Activated CD4-positive, alpha-beta T cell treated with anti-CD3 and anti-CD28 coated beads, Interleukin-2, amount 10 ng/mL, durations not matched to agents 24 days and 14 days (primary cell): ENCODE data around the gene CITED2. TPM values are rescaled to one million over a fixed set of nuclear protein-coding genes. Genes with fewer than 3 reads are reported as not detected.

ENCODE experiments used
- DNase-seq: peaks from one replicate; pipeline ENCODE4 v3.0.0; 2022
- H3K27ac Mint-ChIP-seq: one replicate; pipeline ENCODE4 v1.8.0; 2022; ENCODE audit warnings: mild to moderate bottlenecking, mixed read lengths
- H3K27me3 Mint-ChIP-seq: one replicate; pipeline ENCODE4 v1.8.0; 2022; ENCODE audit warnings: mixed read lengths
- H3K36me3 Mint-ChIP-seq: one replicate; pipeline ENCODE4 v1.8.0; 2022; ENCODE audit warnings: low read depth, mild to moderate bottlenecking, mixed read lengths
- H3K4me1 Mint-ChIP-seq: one replicate; pipeline ENCODE4 v1.8.0; 2021; ENCODE audit warnings: mixed read lengths
- H3K4me3 Mint-ChIP-seq: one replicate; pipeline ENCODE4 v1.8.0; 2022; ENCODE audit warnings: mild to moderate bottlenecking, moderate library complexity, mixed read lengths
- H3K9me3 Mint-ChIP-seq: one replicate; pipeline ENCODE4 v1.8.0; 2021; ENCODE audit warnings: mixed read lengths
- intact Hi-C: fragments of 100-400 bp; cut with micrococcal nuclease; formaldehyde crosslinking; loops from one replicate; pipeline ENCODE4 v1.15.1; 2023
- total RNA-seq: library from RNA; stranded (reverse); gene quantifications from 2 replicates; pipeline ENCODE4 v1.2.3, GENCODE V29; 2022

Gene CITED2
- total RNA-seq, 1 donor from 2014 or later = 49.0 TPM

DNA sequence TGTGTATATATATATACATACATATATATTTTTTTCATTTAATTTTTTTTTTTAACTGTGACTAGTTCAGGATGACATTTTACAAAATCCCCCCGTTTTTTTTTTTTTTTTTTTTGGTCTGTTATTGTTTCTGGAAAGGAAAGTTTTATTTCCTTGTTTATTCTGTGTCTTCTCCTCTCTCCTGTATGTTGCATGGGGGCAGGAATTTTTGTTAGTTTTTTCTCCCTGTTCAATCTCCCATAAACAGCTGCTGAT is 50.2 kb downstream of the CITED2 start:
- Mint-ChIP-seq H3K9me3 (peaks cover 19% of the 10 kb centered on the region), H3K27me3 (no peaks in the 10 kb centered on the region), H3K4me1 (peaks cover 21% of the 10 kb centered on the region), H3K36me3 (peaks cover 10% of the 10 kb centered on the region), H3K4me3 (peak overlapping the region; percentile 83), H3K27ac (peak overlapping the region; percentile 99)
- intact Hi-C loops = loop anchor here (1.0 to 5.0 kb wide), 4 partner anchors 38 to 199 kb away; no protein-coding TSS in a partner anchor
- no peak for DNase-seq

DNA sequence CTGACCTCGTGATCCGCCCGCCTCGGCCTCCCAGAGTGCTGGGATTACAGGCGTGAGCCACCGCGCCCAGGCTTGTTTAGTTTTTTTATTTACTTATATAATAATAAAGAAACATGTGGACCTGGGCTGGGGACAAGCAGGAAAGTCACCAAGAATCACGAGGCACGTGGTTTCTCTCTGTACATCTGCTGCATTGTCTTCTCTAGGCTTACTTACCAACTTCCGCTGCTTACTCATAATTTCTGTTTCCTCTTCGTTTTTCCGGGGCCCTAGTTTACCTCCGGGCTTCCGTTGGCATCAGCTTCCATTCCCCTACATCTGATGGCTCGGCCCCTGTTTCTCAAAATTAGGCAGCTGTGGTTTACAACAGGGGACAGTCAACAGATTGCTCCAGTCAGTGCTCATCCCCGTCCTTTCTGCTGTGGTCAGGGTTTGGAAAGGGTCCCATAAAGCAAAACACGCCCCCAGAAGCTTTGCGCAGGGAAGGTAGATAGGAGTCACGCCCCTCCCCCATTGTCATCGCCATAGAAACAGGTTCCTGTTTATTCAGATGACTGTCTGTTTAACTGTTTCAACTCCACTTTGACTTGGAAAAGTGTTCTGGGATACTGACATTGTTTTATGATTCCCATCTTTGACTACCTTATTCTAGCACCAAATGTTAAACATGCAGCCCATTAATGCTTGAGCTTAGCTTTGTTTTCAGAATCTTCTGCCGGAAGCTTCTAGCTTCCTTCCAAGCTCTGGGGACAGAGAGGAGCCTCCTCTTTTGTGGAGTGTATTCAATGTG is 50.7 kb downstream of the CITED2 start:
- Mint-ChIP-seq H3K27me3 (no peaks in the 10 kb centered on the region), H3K4me3 (peak overlapping the region; percentile 83), H3K4me1 (peaks cover 21% of the 10 kb centered on the region), H3K27ac (peak overlapping the region; percentile 99), H3K9me3 (peaks cover 19% of the 10 kb centered on the region), H3K36me3 (peaks cover 11% of the 10 kb centered on the region)
- DNase-seq = peak; percentile 92
- intact Hi-C loops = loop anchor here (1.0 to 5.0 kb wide), 7 partner anchors 15 to 198 kb away; partner anchors contain the start of gene TXLNB

Other genes with a start within 250 kb of the CITED2 start
- 45.7 and 47.7 TPM in 2 replicates for gene HECA, start 239.6 kb downstream of the CITED2 start, total RNA-seq
- 0.09 TPM in 1 of 2 replicates, not detected in the other for gene TXLNB, start 82.7 kb downstream of the CITED2 start, total RNA-seq